ENCODE results near the gene RNF17.
"Not testable (repeated sequence)": the region's sequence is repeated elsewhere in the genome, so short reads cannot be mapped to it uniquely, and the experiment has no call there.

RNF17 gene

GRCh38 chr13:24834902-24835510 is 71.0 kb downstream of the RNF17 start:
- no peak for TF ChIP-seq CTCF (IDR thresholded peaks at IDR 0.05; ENCODE audit: borderline replicate concordance, insufficient read depth, low read depth, low read length)
- H3K4me3 ChIP-seq (ENCODE audit: low read depth, low read length), result no peak overlapping the region

- not testable (repeated sequence) for H3K4me3 ChIP-seq (ENCODE audit: low read depth, low read length)
Measured at GRCh38 chr13:24837528-24837927, 73.6 kb downstream of the RNF17 start.

GRCh38 chr13:24842549-24843274 is 78.7 kb downstream of the RNF17 start:
- no peak for TF ChIP-seq CTCF (IDR thresholded peaks at IDR 0.05; ENCODE audit: borderline replicate concordance, insufficient read depth, low read depth, low read length)
- H3K4me3 ChIP-seq (ENCODE audit: low read depth, low read length), result no peak overlapping the region

GRCh38 chr13:24851546-24851945 is 87.6 kb downstream of the RNF17 start:
- TF ChIP-seq CTCF (IDR thresholded peaks at IDR 0.05; ENCODE audit: borderline replicate concordance, insufficient read depth, low read depth, low read length), result no peak

GRCh38 chr13:24854311-24854710 is 90.3 kb downstream of the RNF17 start:
- no peak overlapping the region for H3K4me3 ChIP-seq (ENCODE audit: low read depth, low read length)
- no peak for TF ChIP-seq CTCF (IDR thresholded peaks at IDR 0.05; ENCODE audit: borderline replicate concordance, insufficient read depth, low read depth, low read length)

More at GRCh38 chr13:24851546-24851945, 87.6 kb downstream of the RNF17 start:
- H3K4me3 ChIP-seq (ENCODE audit: low read depth, low read length), result no peak overlapping the region

- H3K4me3 ChIP-seq (ENCODE audit: low read depth, low read length), result no peak overlapping the region
- no peak for TF ChIP-seq CTCF (IDR thresholded peaks at IDR 0.05; ENCODE audit: borderline replicate concordance, insufficient read depth, low read depth, low read length)
Measured at GRCh38 chr13:24858953-24859352, 95.0 kb downstream of the RNF17 start.

- TF ChIP-seq CTCF (IDR thresholded peaks at IDR 0.05; ENCODE audit: borderline replicate concordance, insufficient read depth, low read depth, low read length), result no peak
Measured at GRCh38 chr13:24860770-24861169, 96.8 kb downstream of the RNF17 start.

More at GRCh38 chr13:24860770-24861169, 96.8 kb downstream of the RNF17 start:
- no peak overlapping the region for H3K4me3 ChIP-seq (ENCODE audit: low read depth, low read length)
